ENCODE results near the gene GABBR2. TPM values are rescaled to one million over a fixed set of nuclear protein-coding genes. Genes with fewer than 3 reads are reported as not detected.

GABBR2 gene
- total and polyA plus RNA-seq, 2 of the 8 experiments (the other 6 are each of a cell fraction or from before 2014, with no cell fraction given) = 0.50 to 1.2 TPM

GRCh38 chr9:98280574-98280973 lies 428.2 kb downstream of the GABBR2 start:
- ChIA-PET POLR2A (ENCODE audit: partially characterized antibody) (no interaction called here), CTCF (ENCODE audit: partially characterized antibody) (interaction anchor here (1.3 kb wide), 2 partner anchors 22 to 35 kb away, joined by 3 to 4 read pairs; no protein-coding TSS in a partner anchor)
- Histone ChIP-seq H3K4me1 (replicated peaks in 1 of 4; ENCODE audit: control insufficient read depth in 3 of 4, insufficient read depth in 4 of 4, low read length in 3 of 4) (no peaks in the 10 kb centered on the region), H3K14ac (ENCODE audit: insufficient read length) (no peak overlapping the region), H2BK20ac (ENCODE audit: low read length) (no peak overlapping the region), H3K27ac (ENCODE audit: low read depth, low read length) (no peak overlapping the region), H2AFZ (ENCODE audit: low read length) (no peak overlapping the region), H2BK15ac (ENCODE audit: low read length) (no peak overlapping the region), H4K8ac (ENCODE audit: extremely low read depth, insufficient read depth, low read length) (no peak overlapping the region), H4K20me1 (replicated peaks in 1 of 2; ENCODE audit: control insufficient read depth in 1 of 2, insufficient read depth in 2 of 2, low read length in 2 of 2) (no peaks in the 10 kb centered on the region), H3K23ac (ENCODE audit: insufficient read length) (no peak overlapping the region), H3K27me3 (replicated peaks in 1 of 4; ENCODE audit: control insufficient read depth in 3 of 4, extremely low read depth in 1 of 4, insufficient read depth in 3 of 4, low read length in 3 of 4) (peaks cover 0 to 2% (median 0%) of the 10 kb centered on the region in 4 experiments; a peak in 2 of 7 replicates), H3K56ac (replicated peaks; ENCODE audit: insufficient read length, low read depth, low read length) (no peak overlapping the region), H2BK12ac (ENCODE audit: low read depth, low read length) (no peak overlapping the region), H4K5ac (ENCODE audit: insufficient read length, low read depth, low read length) (no peak overlapping the region), H3K4ac (replicated peaks; ENCODE audit: insufficient read length, low read depth, low read length) (no peak overlapping the region), H2AK5ac (ENCODE audit: low read depth, low read length) (no peak overlapping the region), H3K9me3 (ENCODE audit: insufficient read depth in 2 of 2, low read depth in 1 of 2, low read length in 1 of 2) (no peaks in the 10 kb centered on the region), H3K79me1 (ENCODE audit: low read depth, low read length) (no peaks in the 10 kb centered on the region), H3K4me3 (ENCODE audit: extremely low read depth in 1 of 4, insufficient read depth in 2 of 4, low read depth in 3 of 4, low read length in 4 of 4) (no peak overlapping the region), H2BK120ac (replicated peaks; ENCODE audit: low read depth, low read length) (no peak overlapping the region), H3K36me3 (ENCODE audit: control insufficient read depth in 2 of 4, insufficient read depth in 4 of 4, low read length in 3 of 4) (no peaks in the 10 kb centered on the region), H2BK5ac (ENCODE audit: low read depth, low read length) (no peak overlapping the region), H3K23me2 (ENCODE audit: low read depth, low read length) (no peaks in the 10 kb centered on the region), H3K4me2 (ENCODE audit: insufficient read depth in 1 of 2, low read depth in 2 of 2, low read length in 2 of 2) (no peak overlapping the region), H3K18ac (ENCODE audit: extremely low read depth, low read length) (no peak overlapping the region), H4K91ac (replicated peaks; ENCODE audit: insufficient read length, low read length) (no peak overlapping the region), H3K9ac (replicated peaks in 1 of 4; ENCODE audit: extremely low read depth in 1 of 4, low read depth in 3 of 4, low read length in 3 of 4) (no peak overlapping the region), H3K79me2 (ENCODE audit: control insufficient read depth in 1 of 2, insufficient read depth in 2 of 2, low read length in 2 of 2) (no peaks in the 10 kb centered on the region)
- DNase-seq (ENCODE audit: low read depth in 1 of 2, low spot score in 2 of 2) = no peak
- WGBS, 2 experiments (ENCODE audit: extremely low coverage in 1 of 2, insufficient coverage in 1 of 2, insufficient read length in 1 of 2, insufficient replicate concordance in 2 of 2, low coverage in 1 of 2, low lambda C conversion rate in 2 of 2, missing lambda C conversion rate in 1 of 2) = 85% methylated on average over 6 of the region's 6 CpGs; no CpG with 5 or more reads in 1 of the 2 experiments
- no peak for TF ChIP-seq FOSL1 (IDR thresholded peaks at IDR 0.05; ENCODE audit: insufficient read depth, low read depth, low read length)
- TF ChIP-seq BRCA1 (IDR thresholded peaks at IDR 0.05; ENCODE audit: low read depth, low read length) = no peak
- TF ChIP-seq NRF1 (IDR thresholded peaks at IDR 0.05; ENCODE audit: low read depth, low read length) = no peak
- no peak for TF ChIP-seq RBBP5 (IDR thresholded peaks at IDR 0.05; ENCODE audit: borderline replicate concordance, low read depth, low read length)
- TF ChIP-seq GABPA (IDR thresholded peaks at IDR 0.05; ENCODE audit: borderline replicate concordance, insufficient read depth, low read length) = no peak
- TF ChIP-seq YY1 (IDR thresholded peaks at IDR 0.05; ENCODE audit: low read depth, low read length) = no peak
- TF ChIP-seq RFX5 (IDR thresholded peaks at IDR 0.05; ENCODE audit: borderline replicate concordance, low read depth, low read length) = no peak
- TF ChIP-seq MAX (IDR thresholded peaks at IDR 0.05) = no peak
- FAIRE-seq = no peak

Data from H1 (cell line).